Activated B cell treated with CpG ODN at 0.5 μM for 24 hours (primary cell): Measurements from ENCODE around the gene PTPRS. TPM values are rescaled to one million over a fixed set of nuclear protein-coding genes. Genes with fewer than 3 reads are reported as not detected.

Experiments
- ATAC-seq: fragments of 200-7000 bp; cut with Tn5 transposase; one replicate; pipeline ENCODE4 v1.10.0; 2021; ENCODE audit warnings: low read depth, mild to moderate bottlenecking, moderate library complexity
- CTCF ChIA-PET: fragments of 350-600 bp; sonication (Branson Sonifier 250); formaldehyde crosslinking; loops from one replicate; lab custom pipeline; 2021; ENCODE audit warnings: antibody characterized with exemption; lab: Charles Lee
- POLR2A ChIA-PET: fragments of 350-600 bp; sonication (Branson Sonifier 250); formaldehyde crosslinking; loops from one replicate; lab custom pipeline; 2021; ENCODE audit warnings: antibody characterized with exemption; lab: Charles Lee
- DNase-seq: peaks from one replicate; pipeline ENCODE4 v3.0.0; 2022
- H3K27ac Mint-ChIP-seq: one replicate; pipeline ENCODE4 v1.8.0; 2020; ENCODE audit warnings: mixed read lengths
- H3K27me3 Mint-ChIP-seq: one replicate; pipeline ENCODE4 v1.8.0; 2021; ENCODE audit warnings: mixed read lengths
- H3K36me3 Mint-ChIP-seq: one replicate; pipeline ENCODE4 v1.8.0; 2021; ENCODE audit warnings: low read depth, mixed read lengths
- H3K4me1 Mint-ChIP-seq: one replicate; pipeline ENCODE4 v1.8.0; 2021; ENCODE audit warnings: mixed read lengths
- H3K4me3 Mint-ChIP-seq: one replicate; pipeline ENCODE4 v1.8.0; 2020; ENCODE audit warnings: mild to moderate bottlenecking, mixed read lengths
- H3K9me3 Mint-ChIP-seq: one replicate; pipeline ENCODE4 v1.8.0; 2020; ENCODE audit warnings: mixed read lengths
- CTCF ChIP-seq: fragments of 200-600 bp; IDR thresholded peaks from one replicate; pipeline ENCODE4 v1.8.0; 2022; ENCODE audit warnings: antibody characterized with exemption, mild to moderate bottlenecking
- intact Hi-C: fragments of 100-400 bp; cut with micrococcal nuclease; formaldehyde crosslinking; loops from one replicate; pipeline ENCODE4 v1.15.1; 2024
- total RNA-seq: library from RNA; stranded (reverse); gene quantifications from 2 replicates; pipeline ENCODE4 v1.2.3, GENCODE V29; 2022

Gene PTPRS
- total RNA-seq, 1 donor from 2014 or later: 3.4 TPM

- no peaks in the 10 kb centered on the region for H3K36me3 Mint-ChIP-seq
- peaks cover 22% of the 10 kb centered on the region for H3K27me3 Mint-ChIP-seq
- H3K4me1 Mint-ChIP-seq: no peaks in the 10 kb centered on the region
- DNase-seq (no peak), ATAC-seq (no peak)
- H3K4me3 Mint-ChIP-seq: no peak overlapping the region
- CTCF ChIA-PET: no interaction called here
- no peaks in the 10 kb centered on the region for H3K9me3 Mint-ChIP-seq
- POLR2A ChIA-PET: no interaction called here
- TF ChIP-seq CTCF: no peak
- no peak overlapping the region for H3K27ac Mint-ChIP-seq
- intact Hi-C loops: no loop called here
These were observed 19.6 kb upstream of the PTPRS start for GRCh38 chr19:5360003-5360780.

- CTCF ChIA-PET: no interaction called here
- H3K27ac Mint-ChIP-seq: no peak overlapping the region
- POLR2A ChIA-PET: no interaction called here
- H3K9me3 Mint-ChIP-seq: no peaks in the 10 kb centered on the region
- peaks cover 17% of the 10 kb centered on the region for H3K27me3 Mint-ChIP-seq
- no peak overlapping the region for H3K4me3 Mint-ChIP-seq
- TF ChIP-seq CTCF: no peak
- H3K4me1 Mint-ChIP-seq: no peaks in the 10 kb centered on the region
- no peak for ATAC-seq
- intact Hi-C loops: no loop called here
- DNase-seq: no peak
- H3K36me3 Mint-ChIP-seq: no peaks in the 10 kb centered on the region
These were observed 17.7 kb upstream of the PTPRS start for GRCh38 chr19:5358173-5358800.

- Mint-ChIP-seq H3K27me3 (peaks cover 17% of the 10 kb centered on the region), H3K27ac (no peak overlapping the region), H3K36me3 (no peaks in the 10 kb centered on the region), H3K4me3 (no peak overlapping the region), H3K9me3 (no peaks in the 10 kb centered on the region), H3K4me1 (no peaks in the 10 kb centered on the region)
- intact Hi-C loops: no loop called here
- DNase-seq: no peak
- ATAC-seq: no peak
- CTCF ChIA-PET: no interaction called here
- TF ChIP-seq CTCF: no peak
- POLR2A ChIA-PET: no interaction called here
These were observed 17.0 kb upstream of the PTPRS start for GRCh38 chr19:5357584-5357983.

GRCh38 chr19:5356918-5357317, 16.3 kb upstream of the PTPRS start:
- Mint-ChIP-seq H3K9me3 (no peaks in the 10 kb centered on the region), H3K4me1 (no peaks in the 10 kb centered on the region), H3K4me3 (no peak overlapping the region), H3K27ac (no peak overlapping the region), H3K36me3 (no peaks in the 10 kb centered on the region), H3K27me3 (peaks cover 17% of the 10 kb centered on the region)
- CTCF ChIA-PET: no interaction called here
- DNase-seq (no peak), ATAC-seq (no peak)
- intact Hi-C loops: no loop called here
- POLR2A ChIA-PET: no interaction called here
- TF ChIP-seq CTCF: no peak

GRCh38 chr19:5356428-5356827, 15.8 kb upstream of the PTPRS start:
- no peak overlapping the region for H3K4me3 Mint-ChIP-seq
- no peaks in the 10 kb centered on the region for H3K36me3 Mint-ChIP-seq
- TF ChIP-seq CTCF: no peak
- H3K27ac Mint-ChIP-seq: no peak overlapping the region
- H3K9me3 Mint-ChIP-seq: no peaks in the 10 kb centered on the region
- intact Hi-C loops: no loop called here
- DNase-seq (no peak), ATAC-seq (no peak)
- POLR2A ChIA-PET: interaction anchor here (0.6 kb wide), 1 partner anchor 13 kb away, joined by 4 read pairs; no protein-coding TSS in a partner anchor
- H3K4me1 Mint-ChIP-seq: no peaks in the 10 kb centered on the region
- H3K27me3 Mint-ChIP-seq: peaks cover 17% of the 10 kb centered on the region
- CTCF ChIA-PET: no interaction called here
